ENCODE results near the gene CPZ. TPM values are rescaled to one million over a fixed set of nuclear protein-coding genes. Genes with fewer than 3 reads are reported as not detected.

CPZ gene
- polyA plus RNA-seq, 3 donors, result not detected

GRCh38 chr4:8547912-8548730 is 44.4 kb upstream of the CPZ start:
- H3K9me3 ChIP-seq (replicated peaks in 1 of 2; ENCODE audit: control insufficient read depth in 1 of 2, insufficient read depth in 1 of 2, low read length in 2 of 2), result peaks cover 0 to 6% of the 10 kb centered on the region in 2 donors
- Mint-ChIP-seq H3K4me1 (peaks cover 2% of the 10 kb centered on the region), H3K9me3 (peaks cover 0 to 9% (median 2%) of the 10 kb centered on the region in 7 donors), H3K27me3 (ENCODE audit: low read depth in 3 of 3) (peaks cover 2 to 7% (median 3%) of the 10 kb centered on the region in 3 donors), H3K36me3 (no peaks in the 10 kb centered on the region), H3K27ac (no peak overlapping the region), H3K4me3 (no peak overlapping the region)
- H3K27me3 ChIP-seq (ENCODE audit: control insufficient read depth in 2 of 2, insufficient read depth in 2 of 2, low read length in 2 of 2), result no peaks in the 10 kb centered on the region
- H3K9ac ChIP-seq (ENCODE audit: insufficient read depth, low read length, poor library complexity, severe bottlenecking), result no peak overlapping the region
- no peak overlapping the region for H3K4me2 ChIP-seq (replicated peaks; ENCODE audit: extremely low read depth, low read length, poor library complexity, severe bottlenecking)
- intact Hi-C loops (cut with micrococcal nuclease), result no loop called here
- H3K79me2 ChIP-seq (ENCODE audit: insufficient read depth, low read length), result no peaks in the 10 kb centered on the region
- no peak overlapping the region for H3K27ac ChIP-seq (ENCODE audit: low read depth in 1 of 2, low read length in 2 of 2)
- H2AFZ ChIP-seq (ENCODE audit: insufficient read depth, low read depth, low read length, poor library complexity, severe bottlenecking), result no peak overlapping the region
- no peaks in the 10 kb centered on the region for H3K4me1 ChIP-seq (ENCODE audit: control insufficient read depth in 1 of 2, insufficient read depth in 2 of 2, low read length in 2 of 2)
- TF ChIP-seq CTCF (IDR thresholded peaks at IDR 0.05), result no peak
- no peaks in the 10 kb centered on the region for H3K36me3 ChIP-seq (replicated peaks in 1 of 2; ENCODE audit: control insufficient read depth in 1 of 2, insufficient read depth in 2 of 2, low read length in 2 of 2)
- DNase-seq, result no peak
- H3K4me3 ChIP-seq (replicated peaks in 1 of 3; ENCODE audit: low read depth in 2 of 3, low read length in 3 of 3), result no peak overlapping the region
- no peaks in the 10 kb centered on the region for H4K20me1 ChIP-seq (ENCODE audit: insufficient read depth, low read length)
- WGBS (ENCODE audit: insufficient coverage), result 90% methylated on average over 16 of the region's 16 CpGs

GRCh38 chr4:8548731-8549351 is 43.7 kb upstream of the CPZ start:
- no peaks in the 10 kb centered on the region for H3K36me3 Mint-ChIP-seq
- no peaks in the 10 kb centered on the region for H4K20me1 ChIP-seq (ENCODE audit: insufficient read depth, low read length)
- DNase-seq, result no peak
- no peak for TF ChIP-seq CTCF (IDR thresholded peaks at IDR 0.05)
- no peak overlapping the region for H3K27ac Mint-ChIP-seq
- H3K9ac ChIP-seq (ENCODE audit: insufficient read depth, low read length, poor library complexity, severe bottlenecking), result no peak overlapping the region
- H2AFZ ChIP-seq (ENCODE audit: insufficient read depth, low read depth, low read length, poor library complexity, severe bottlenecking), result no peak overlapping the region
- WGBS (ENCODE audit: insufficient coverage), result 88% methylated on average over 2 of the region's 14 CpGs
- peaks cover 0 to 2% (median 2%) of the 10 kb centered on the region in 7 donors for H3K9me3 Mint-ChIP-seq
- no peak overlapping the region for H3K4me2 ChIP-seq (replicated peaks; ENCODE audit: extremely low read depth, low read length, poor library complexity, severe bottlenecking)
- intact Hi-C loops (cut with micrococcal nuclease), result no loop called here
- H3K4me3 Mint-ChIP-seq, result no peak overlapping the region
- H3K4me1 ChIP-seq (ENCODE audit: control insufficient read depth in 1 of 2, insufficient read depth in 2 of 2, low read length in 2 of 2), result no peaks in the 10 kb centered on the region
- H3K79me2 ChIP-seq (ENCODE audit: insufficient read depth, low read length), result no peaks in the 10 kb centered on the region
- H3K27ac ChIP-seq (ENCODE audit: low read depth in 1 of 2, low read length in 2 of 2), result no peak overlapping the region
- H3K36me3 ChIP-seq (replicated peaks in 1 of 2; ENCODE audit: control insufficient read depth in 1 of 2, insufficient read depth in 2 of 2, low read length in 2 of 2), result no peaks in the 10 kb centered on the region
- H3K27me3 ChIP-seq (ENCODE audit: control insufficient read depth in 2 of 2, insufficient read depth in 2 of 2, low read length in 2 of 2), result no peaks in the 10 kb centered on the region
- peaks cover 2 to 7% (median 3%) of the 10 kb centered on the region in 3 donors for H3K27me3 Mint-ChIP-seq (ENCODE audit: low read depth in 3 of 3)
- no peaks in the 10 kb centered on the region for H3K9me3 ChIP-seq (replicated peaks in 1 of 2; ENCODE audit: control insufficient read depth in 1 of 2, insufficient read depth in 1 of 2, low read length in 2 of 2)
- H3K4me1 Mint-ChIP-seq, result peaks cover 2% of the 10 kb centered on the region
- H3K4me3 ChIP-seq (replicated peaks in 1 of 3; ENCODE audit: low read depth in 2 of 3, low read length in 3 of 3), result no peak overlapping the region
